ENCODE data around the gene NRTN.

DNA sequence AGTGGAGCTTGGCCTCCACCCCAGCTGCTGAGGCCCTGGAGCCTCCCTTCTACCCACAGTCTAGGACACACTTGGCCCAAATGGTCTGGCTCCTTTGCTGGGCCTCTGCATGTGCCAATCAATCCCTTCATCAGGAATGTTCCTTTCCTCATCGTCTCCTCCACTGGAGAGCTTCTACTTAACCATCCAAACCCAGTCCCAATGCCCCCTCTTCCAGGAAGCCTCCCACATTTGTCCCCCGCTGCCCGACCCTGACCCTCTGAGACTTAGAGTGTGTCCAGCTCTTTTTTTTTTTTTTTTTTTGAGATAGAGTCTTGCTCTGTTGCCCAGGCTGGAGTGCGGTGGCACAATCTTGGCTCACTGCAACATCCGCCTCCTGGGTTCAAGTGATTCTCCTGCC lies 16.4 kb upstream of the NRTN start:
- TF ChIP-seq GABPA (IDR thresholded peaks at IDR 0.05 in 1 of 2, conservative IDR thresholded peaks at IDR 0.05 in 1 of 2) (no peak), NR2F2 (IDR thresholded peaks at IDR 0.05) (no peak), FOXA1 (IDR thresholded peaks at IDR 0.05) (no peak), HNF4G (IDR thresholded peaks at IDR 0.05) (no peak), RAD21 (IDR thresholded peaks at IDR 0.05) (no peak), HNF4A (conservative IDR thresholded peaks at IDR 0.05) (no peak), SP1 (IDR thresholded peaks at IDR 0.05) (no peak), EGR1 (IDR thresholded peaks at IDR 0.05; ENCODE audit: low read depth in 2 of 2) (no peak)
- TF ChIP-seq, protein P1, sequence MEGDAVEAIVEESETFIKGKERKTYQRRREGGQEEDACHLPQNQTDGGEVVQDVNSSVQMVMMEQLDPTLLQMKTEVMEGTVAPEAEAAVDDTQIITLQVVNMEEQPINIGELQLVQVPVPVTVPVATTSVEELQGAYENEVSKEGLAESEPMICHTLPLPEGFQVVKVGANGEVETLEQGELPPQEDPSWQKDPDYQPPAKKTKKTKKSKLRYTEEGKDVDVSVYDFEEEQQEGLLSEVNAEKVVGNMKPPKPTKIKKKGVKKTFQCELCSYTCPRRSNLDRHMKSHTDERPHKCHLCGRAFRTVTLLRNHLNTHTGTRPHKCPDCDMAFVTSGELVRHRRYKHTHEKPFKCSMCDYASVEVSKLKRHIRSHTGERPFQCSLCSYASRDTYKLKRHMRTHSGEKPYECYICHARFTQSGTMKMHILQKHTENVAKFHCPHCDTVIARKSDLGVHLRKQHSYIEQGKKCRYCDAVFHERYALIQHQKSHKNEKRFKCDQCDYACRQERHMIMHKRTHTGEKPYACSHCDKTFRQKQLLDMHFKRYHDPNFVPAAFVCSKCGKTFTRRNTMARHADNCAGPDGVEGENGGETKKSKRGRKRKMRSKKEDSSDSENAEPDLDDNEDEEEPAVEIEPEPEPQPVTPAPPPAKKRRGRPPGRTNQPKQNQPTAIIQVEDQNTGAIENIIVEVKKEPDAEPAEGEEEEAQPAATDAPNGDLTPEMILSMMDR (IDR thresholded peaks at IDR 0.05; ENCODE audit: low read depth, low read length, missing input control): no peak
- TF ChIP-seq, protein P2, sequence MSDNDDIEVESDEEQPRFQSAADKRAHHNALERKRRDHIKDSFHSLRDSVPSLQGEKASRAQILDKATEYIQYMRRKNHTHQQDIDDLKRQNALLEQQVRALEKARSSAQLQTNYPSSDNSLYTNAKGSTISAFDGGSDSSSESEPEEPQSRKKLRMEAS (IDR thresholded peaks at IDR 0.05): no peak
- TF ChIP-seq, protein P3, sequence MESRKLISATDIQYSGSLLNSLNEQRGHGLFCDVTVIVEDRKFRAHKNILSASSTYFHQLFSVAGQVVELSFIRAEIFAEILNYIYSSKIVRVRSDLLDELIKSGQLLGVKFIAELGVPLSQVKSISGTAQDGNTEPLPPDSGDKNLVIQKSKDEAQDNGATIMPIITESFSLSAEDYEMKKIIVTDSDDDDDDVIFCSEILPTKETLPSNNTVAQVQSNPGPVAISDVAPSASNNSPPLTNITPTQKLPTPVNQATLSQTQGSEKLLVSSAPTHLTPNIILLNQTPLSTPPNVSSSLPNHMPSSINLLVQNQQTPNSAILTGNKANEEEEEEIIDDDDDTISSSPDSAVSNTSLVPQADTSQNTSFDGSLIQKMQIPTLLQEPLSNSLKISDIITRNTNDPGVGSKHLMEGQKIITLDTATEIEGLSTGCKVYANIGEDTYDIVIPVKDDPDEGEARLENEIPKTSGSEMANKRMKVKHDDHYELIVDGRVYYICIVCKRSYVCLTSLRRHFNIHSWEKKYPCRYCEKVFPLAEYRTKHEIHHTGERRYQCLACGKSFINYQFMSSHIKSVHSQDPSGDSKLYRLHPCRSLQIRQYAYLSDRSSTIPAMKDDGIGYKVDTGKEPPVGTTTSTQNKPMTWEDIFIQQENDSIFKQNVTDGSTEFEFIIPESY (IDR thresholded peaks at IDR 0.05): no peak
- TF ChIP-seq, protein P4, sequence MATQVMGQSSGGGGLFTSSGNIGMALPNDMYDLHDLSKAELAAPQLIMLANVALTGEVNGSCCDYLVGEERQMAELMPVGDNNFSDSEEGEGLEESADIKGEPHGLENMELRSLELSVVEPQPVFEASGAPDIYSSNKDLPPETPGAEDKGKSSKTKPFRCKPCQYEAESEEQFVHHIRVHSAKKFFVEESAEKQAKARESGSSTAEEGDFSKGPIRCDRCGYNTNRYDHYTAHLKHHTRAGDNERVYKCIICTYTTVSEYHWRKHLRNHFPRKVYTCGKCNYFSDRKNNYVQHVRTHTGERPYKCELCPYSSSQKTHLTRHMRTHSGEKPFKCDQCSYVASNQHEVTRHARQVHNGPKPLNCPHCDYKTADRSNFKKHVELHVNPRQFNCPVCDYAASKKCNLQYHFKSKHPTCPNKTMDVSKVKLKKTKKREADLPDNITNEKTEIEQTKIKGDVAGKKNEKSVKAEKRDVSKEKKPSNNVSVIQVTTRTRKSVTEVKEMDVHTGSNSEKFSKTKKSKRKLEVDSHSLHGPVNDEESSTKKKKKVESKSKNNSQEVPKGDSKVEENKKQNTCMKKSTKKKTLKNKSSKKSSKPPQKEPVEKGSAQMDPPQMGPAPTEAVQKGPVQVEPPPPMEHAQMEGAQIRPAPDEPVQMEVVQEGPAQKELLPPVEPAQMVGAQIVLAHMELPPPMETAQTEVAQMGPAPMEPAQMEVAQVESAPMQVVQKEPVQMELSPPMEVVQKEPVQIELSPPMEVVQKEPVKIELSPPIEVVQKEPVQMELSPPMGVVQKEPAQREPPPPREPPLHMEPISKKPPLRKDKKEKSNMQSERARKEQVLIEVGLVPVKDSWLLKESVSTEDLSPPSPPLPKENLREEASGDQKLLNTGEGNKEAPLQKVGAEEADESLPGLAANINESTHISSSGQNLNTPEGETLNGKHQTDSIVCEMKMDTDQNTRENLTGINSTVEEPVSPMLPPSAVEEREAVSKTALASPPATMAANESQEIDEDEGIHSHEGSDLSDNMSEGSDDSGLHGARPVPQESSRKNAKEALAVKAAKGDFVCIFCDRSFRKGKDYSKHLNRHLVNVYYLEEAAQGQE (IDR thresholded peaks at IDR 0.05): no peak

All from liver (tissue), 3 donors.